SK-N-SH (cell line): ENCODE data around the gene ARHGAP44. TPM values are rescaled to one million over a fixed set of nuclear protein-coding genes. Genes with fewer than 3 reads are reported as not detected.

Experiments used
- CTCF ChIA-PET: fragments of 300-600, 350-600 bp; formaldehyde crosslinking; extraction: SDS; loops from one replicate; lab custom pipeline; 2021; lab: Yijun Ruan, JAX
- POLR2A ChIA-PET: fragments of 350-600 bp; sonication (Branson Sonifier 250); formaldehyde crosslinking; extraction: SDS; loops from one replicate; lab custom pipeline; 2020; ENCODE audit warnings: antibody characterized with exemption, inconsistent platforms; lab: Yijun Ruan, JAX
- DNase-seq: peaks from one replicate; pipeline ENCODE4 v3.0.0; 2012
- H2AFZ ChIP-seq: fragments of 200-600 bp; sonication (generic); 2 replicates; pipeline ENCODE4 v1.8.1; 2016; ENCODE audit warnings: antibody characterized with exemption, mild to moderate bottlenecking, low read depth
- H3F3A ChIP-seq: fragments of 200-600 bp; sonication (generic); replicated peaks from 2 replicates; pipeline ENCODE3; 2016; ENCODE audit warnings: antibody characterized with exemption, mild to moderate bottlenecking; ENCODE audit not compliant: insufficient read depth
- H3K27ac ChIP-seq, 2 experiments: fragments of 200-500 bp in 1 of 2; fragments of 200-600 bp in 1 of 2; sonication (Bioruptor generic) in 1 of 2; sonication (generic), shearing (Covaris generic) in 1 of 2; 2 replicates each; pipeline versions ENCODE4 v1.5.1 to v1.6.1; 2014 to 2016; ENCODE audit warnings: low read depth in 2 of 2, inconsistent platforms in 1 of 2, low read length in 1 of 2, mild to moderate bottlenecking in 1 of 2, mixed read lengths in 1 of 2
- H3K27me3 ChIP-seq: fragments of 200-600 bp; sonication (generic), shearing (Covaris generic); 2 replicates; pipeline ENCODE4 v1.6.1; 2016; ENCODE audit warnings: mixed run types; ENCODE audit not compliant: insufficient read depth
- H3K36me3 ChIP-seq, 2 experiments: fragments of 200-500 bp in 1 of 2; fragments of 200-600 bp in 1 of 2; sonication (Bioruptor generic) in 1 of 2; sonication (generic) in 1 of 2; replicated peaks in 1 of 2; 2 replicates each; pipeline versions ENCODE3 to v1.5.1; 2014 to 2016; ENCODE audit warnings: low read length in 1 of 2, mild to moderate bottlenecking in 1 of 2; ENCODE audit not compliant: insufficient read depth in 2 of 2, control insufficient read depth in 1 of 2
- H3K4me1 ChIP-seq, 2 experiments: fragments of 200-500 bp in 1 of 2; fragments of 200-600 bp in 1 of 2; sonication (Bioruptor generic) in 1 of 2; sonication (generic), shearing (Covaris generic) in 1 of 2; 2 replicates each; pipeline versions ENCODE4 v1.5.1 to v1.6.1; 2014 to 2016; ENCODE audit warnings: low read depth in 1 of 2, low read length in 1 of 2, mixed run types in 1 of 2; ENCODE audit not compliant: insufficient read depth in 2 of 2, control insufficient read depth in 1 of 2
- H3K4me2 ChIP-seq: fragments of 200-600 bp; sonication (generic), shearing (Covaris generic); 2 replicates; pipeline ENCODE4 v1.6.1; 2017; ENCODE audit warnings: mixed run types
- H3K4me3 ChIP-seq, 2 experiments: fragments of 200-500 bp in 1 of 2; fragments of 200-600 bp in 1 of 2; sonication (Bioruptor generic) in 1 of 2; sonication (generic), shearing (Covaris generic) in 1 of 2; 2 replicates each; pipeline versions ENCODE4 v1.5.1 to v1.8.1; 2014 to 2016; ENCODE audit warnings: low read depth in 2 of 2, inconsistent platforms in 1 of 2, low read length in 1 of 2, mild to moderate bottlenecking in 1 of 2, mixed read lengths in 1 of 2, moderate library complexity in 1 of 2
- H3K79me2 ChIP-seq: fragments of 200-600 bp; sonication (generic); 2 replicates; pipeline ENCODE4 v1.8.1; 2017; ENCODE audit warnings: mild to moderate bottlenecking; ENCODE audit not compliant: insufficient read depth
- H3K9ac ChIP-seq: fragments of 200-600 bp; sonication (generic); 2 replicates; pipeline ENCODE4 v1.6.1; 2017; ENCODE audit warnings: mixed run types
- H3K9me2 ChIP-seq: fragments of 200-600 bp; sonication (generic); 2 replicates; pipeline ENCODE4 v1.6.1; 2017; ENCODE audit warnings: mixed run types
- H3K9me3 ChIP-seq: fragments of 200-600 bp; sonication (generic); 2 replicates; pipeline ENCODE4 v1.6.1; 2017; ENCODE audit warnings: mixed run types, mild to moderate bottlenecking, moderate library complexity
- H4K20me1 ChIP-seq: fragments of 200-600 bp; sonication (generic); 2 replicates; pipeline ENCODE4 v1.6.1; 2017; ENCODE audit warnings: mild to moderate bottlenecking, mixed run types; ENCODE audit not compliant: insufficient read depth
- EZH2phosphoT487 ChIP-seq: fragments of 200-600 bp; sonication (generic); IDR thresholded peaks from 2 replicates; pipeline ENCODE4 v1.6.1; 2017; ENCODE audit warnings: low read depth, mixed run types, mild to moderate bottlenecking, antibody characterized with exemption, moderate library complexity, borderline replicate concordance
- FOSL2 ChIP-seq: IDR thresholded peaks from 2 replicates; pipeline ENCODE4 v1.4.0; 2012; ENCODE audit warnings: low read depth, mild to moderate bottlenecking, moderate library complexity, borderline replicate concordance
- GATA2 ChIP-seq: sonication (generic); formaldehyde crosslinking; IDR thresholded peaks from 2 replicates; pipeline ENCODE4 v1.5.0; 2020; ENCODE audit warnings: mild to moderate bottlenecking, missing genetic modification reagents
- JUND ChIP-seq: IDR thresholded peaks from 2 replicates; pipeline ENCODE4 v1.4.0; 2012
- RFX5 ChIP-seq: IDR thresholded peaks from 2 replicates; pipeline ENCODE4 v1.6.1; 2012; ENCODE audit warnings: mild to moderate bottlenecking, improper control_type of control experiment, low read length
- TCF12 ChIP-seq: IDR thresholded peaks from 2 replicates; pipeline ENCODE4 v1.4.0; 2012
- WGBS: methylation state at CpG from one replicate; pipeline ENCODE4 v1.1.6; 2017; ENCODE audit warnings: low lambda C conversion rate; 5-methylcytosine and 5-hydroxymethylcytosine counted together
- polyA plus RNA-seq, 3 experiments: library from polyadenylated mRNA; depleted of rRNA; stranded (reverse); fragments of >200 nt; gene quantifications; 2 replicates each; pipeline ENCODE4 v1.2.3, GENCODE V29; 2012
- TF ChIP-seq, protein P1 (sequence below): fragments of 200-600 bp; sonication (generic); IDR thresholded peaks from 2 replicates; pipeline ENCODE4 v1.6.1; 2017; ENCODE audit warnings: antibody characterized with exemption, mild to moderate bottlenecking, moderate library complexity
- TF ChIP-seq, protein P2 (sequence below): IDR thresholded peaks from 2 replicates; pipeline ENCODE4; 2012
- TF ChIP-seq, protein P3 (sequence below): IDR thresholded peaks from 2 replicates; pipeline ENCODE4 v1.4.0; 2012; ENCODE audit warnings: low read depth

Gene ARHGAP44
- polyA plus RNA-seq, 1 of the 3 experiments (the other 2 are of a cell fraction) = 0.28 TPM

DNA sequence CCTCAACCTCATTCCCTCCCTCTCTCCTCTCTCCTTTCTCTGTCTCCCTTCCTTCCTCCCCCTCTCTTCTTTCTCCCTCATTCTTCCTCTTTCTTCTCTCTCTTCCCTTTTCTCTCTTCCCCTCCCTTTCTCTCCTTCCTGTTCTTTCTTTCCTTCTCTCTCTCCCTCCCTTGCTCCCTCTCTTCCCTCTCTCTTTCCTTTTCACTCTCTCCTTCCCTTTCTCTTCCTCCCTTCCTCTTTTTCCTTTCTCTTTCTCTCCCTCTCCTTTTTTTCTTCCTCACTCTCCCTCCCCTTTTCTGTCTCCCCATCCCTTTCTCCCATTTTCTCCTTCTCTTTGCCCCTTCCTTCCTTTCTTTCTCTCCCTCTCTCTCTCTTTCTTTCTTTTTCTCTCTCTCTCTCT, 236.4 kb downstream of the ARHGAP44 start:
- CTCF ChIA-PET = interaction anchor here (1.1 to 2.5 kb wide), 3 partner anchors 20 to 206 kb away, joined by 3 to 10 read pairs (median 3); no protein-coding TSS in a partner anchor

DNA sequence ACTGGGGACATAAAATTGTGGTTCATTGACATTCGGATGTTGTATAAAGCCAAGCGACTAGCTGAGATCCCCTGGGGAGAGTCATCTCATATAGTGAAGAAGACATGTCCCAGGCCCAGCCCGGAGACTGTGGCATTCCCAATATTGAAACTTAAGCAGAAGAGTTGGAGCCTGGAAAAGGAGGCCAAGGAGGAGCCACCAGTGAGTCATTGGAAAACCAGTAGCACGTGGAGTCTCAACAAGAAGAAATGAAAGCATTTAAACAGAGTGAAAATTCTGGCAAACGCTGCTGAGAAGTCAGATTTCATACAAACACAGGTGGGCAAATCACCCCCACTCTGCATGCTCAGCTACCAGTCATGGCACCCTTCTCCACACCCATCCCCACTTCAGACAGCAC, 237.9 kb downstream of the ARHGAP44 start:
- Histone ChIP-seq H3K4me1 (peaks cover 0 to 6% of the 10 kb centered on the region in 2 experiments; a peak in 1 of 4 replicates), H3K27ac (no peak overlapping the region), H3K4me3 (no peak overlapping the region), H3K27me3 (peaks cover 4% of the 10 kb centered on the region; the same call in 1 of the 2 replicates), H3K4me2 (no peak overlapping the region), H3K9ac (no peak overlapping the region), H3K36me3 (no peaks in the 10 kb centered on the region), H3K9me3 (no peaks in the 10 kb centered on the region), H3K9me2 (no peaks in the 10 kb centered on the region), H4K20me1 (no peaks in the 10 kb centered on the region), H3F3A (no peaks in the 10 kb centered on the region), H2AFZ (no peak overlapping the region), H3K79me2 (no peaks in the 10 kb centered on the region)
- no peak for DNase-seq
- TF ChIP-seq EZH2phosphoT487 (no peak), JUND (no peak), TCF12 (no peak), RFX5 (no peak)
- TF ChIP-seq, protein P1, sequence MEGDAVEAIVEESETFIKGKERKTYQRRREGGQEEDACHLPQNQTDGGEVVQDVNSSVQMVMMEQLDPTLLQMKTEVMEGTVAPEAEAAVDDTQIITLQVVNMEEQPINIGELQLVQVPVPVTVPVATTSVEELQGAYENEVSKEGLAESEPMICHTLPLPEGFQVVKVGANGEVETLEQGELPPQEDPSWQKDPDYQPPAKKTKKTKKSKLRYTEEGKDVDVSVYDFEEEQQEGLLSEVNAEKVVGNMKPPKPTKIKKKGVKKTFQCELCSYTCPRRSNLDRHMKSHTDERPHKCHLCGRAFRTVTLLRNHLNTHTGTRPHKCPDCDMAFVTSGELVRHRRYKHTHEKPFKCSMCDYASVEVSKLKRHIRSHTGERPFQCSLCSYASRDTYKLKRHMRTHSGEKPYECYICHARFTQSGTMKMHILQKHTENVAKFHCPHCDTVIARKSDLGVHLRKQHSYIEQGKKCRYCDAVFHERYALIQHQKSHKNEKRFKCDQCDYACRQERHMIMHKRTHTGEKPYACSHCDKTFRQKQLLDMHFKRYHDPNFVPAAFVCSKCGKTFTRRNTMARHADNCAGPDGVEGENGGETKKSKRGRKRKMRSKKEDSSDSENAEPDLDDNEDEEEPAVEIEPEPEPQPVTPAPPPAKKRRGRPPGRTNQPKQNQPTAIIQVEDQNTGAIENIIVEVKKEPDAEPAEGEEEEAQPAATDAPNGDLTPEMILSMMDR = no peak
- TF ChIP-seq, protein P2, sequence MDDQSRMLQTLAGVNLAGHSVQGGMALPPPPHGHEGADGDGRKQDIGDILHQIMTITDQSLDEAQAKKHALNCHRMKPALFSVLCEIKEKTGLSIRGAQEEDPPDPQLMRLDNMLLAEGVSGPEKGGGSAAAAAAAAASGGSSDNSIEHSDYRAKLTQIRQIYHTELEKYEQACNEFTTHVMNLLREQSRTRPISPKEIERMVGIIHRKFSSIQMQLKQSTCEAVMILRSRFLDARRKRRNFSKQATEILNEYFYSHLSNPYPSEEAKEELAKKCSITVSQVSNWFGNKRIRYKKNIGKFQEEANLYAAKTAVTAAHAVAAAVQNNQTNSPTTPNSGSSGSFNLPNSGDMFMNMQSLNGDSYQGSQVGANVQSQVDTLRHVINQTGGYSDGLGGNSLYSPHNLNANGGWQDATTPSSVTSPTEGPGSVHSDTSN = no peak
- TF ChIP-seq, protein P3, sequence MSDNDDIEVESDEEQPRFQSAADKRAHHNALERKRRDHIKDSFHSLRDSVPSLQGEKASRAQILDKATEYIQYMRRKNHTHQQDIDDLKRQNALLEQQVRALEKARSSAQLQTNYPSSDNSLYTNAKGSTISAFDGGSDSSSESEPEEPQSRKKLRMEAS = no peak
- ChIA-PET POLR2A (no interaction called here), CTCF (interaction anchor here (0.9 to 5.8 kb wide), 4 partner anchors 15 to 96 kb away, joined by 3 to 119 read pairs (median 3); no protein-coding TSS in a partner anchor)
- 50% methylated on average over 5 of the region's 5 CpGs for WGBS

More for the DNA sequence above, 236.4 kb downstream of the ARHGAP44 start:
- H3K27ac ChIP-seq = no peak overlapping the region
- H3K4me3 ChIP-seq = no peak overlapping the region
- no peak overlapping the region for H2AFZ ChIP-seq
- no peaks in the 10 kb centered on the region for H3K36me3 ChIP-seq
- POLR2A ChIA-PET = no interaction called here
- no peaks in the 10 kb centered on the region for H4K20me1 ChIP-seq
- H3K9me2 ChIP-seq = no peaks in the 10 kb centered on the region
- no peaks in the 10 kb centered on the region for H3F3A ChIP-seq
- H3K79me2 ChIP-seq = no peaks in the 10 kb centered on the region
- H3K9me3 ChIP-seq = no peaks in the 10 kb centered on the region
- DNase-seq = no peak
- TF ChIP-seq FOSL2 = no peak
- TF ChIP-seq GATA2 (CRISPR knock-in tag) = no peak
- H3K4me1 ChIP-seq = peaks cover 0 to 6% of the 10 kb centered on the region in 2 experiments; a peak in 1 of 4 replicates
- no peak overlapping the region for H3K9ac ChIP-seq
- H3K4me2 ChIP-seq = no peak overlapping the region
- peaks cover 4% of the 10 kb centered on the region; the same call in 1 of the 2 replicates for H3K27me3 ChIP-seq
